ENCODE results near the gene SLC13A2.

The SLC13A2 gene

DNA sequence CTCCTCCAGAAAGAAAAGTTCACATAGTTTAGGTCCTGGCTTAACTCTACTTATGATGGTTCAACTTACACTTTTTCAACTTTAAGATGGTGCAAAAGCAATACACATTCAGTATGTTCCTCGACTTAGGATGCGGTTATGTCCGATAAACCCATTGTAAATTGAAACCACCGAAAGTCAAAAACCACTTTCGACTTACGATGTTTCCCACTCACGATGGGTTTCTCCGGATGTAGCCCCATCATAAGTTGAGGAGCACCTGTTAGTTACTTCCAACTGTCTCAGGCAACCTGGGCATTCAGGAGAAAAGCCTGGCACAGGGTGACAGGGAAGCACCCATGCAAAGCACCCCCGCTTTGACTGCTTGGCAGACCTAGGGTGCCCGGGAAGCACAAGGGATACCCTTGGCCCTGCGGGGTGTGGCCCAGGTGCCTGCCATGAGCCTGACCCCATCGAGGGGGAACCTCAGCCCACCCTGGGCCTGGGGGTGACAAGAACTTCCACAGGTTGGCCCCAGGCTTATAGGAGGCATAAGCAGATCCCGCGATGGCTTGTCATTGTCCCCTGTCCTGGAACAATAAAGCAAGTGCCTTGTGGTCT is 65.0 kb downstream of the SLC13A2 start:
- DNase-seq = no peak

- DNase-seq = no peak
These were observed 66.8 kb downstream of the SLC13A2 start for GRCh38 chr17:28540231-28540630.

- no peak for DNase-seq
These were observed 68.0 kb downstream of the SLC13A2 start for GRCh38 chr17:28541439-28541838.

DNA sequence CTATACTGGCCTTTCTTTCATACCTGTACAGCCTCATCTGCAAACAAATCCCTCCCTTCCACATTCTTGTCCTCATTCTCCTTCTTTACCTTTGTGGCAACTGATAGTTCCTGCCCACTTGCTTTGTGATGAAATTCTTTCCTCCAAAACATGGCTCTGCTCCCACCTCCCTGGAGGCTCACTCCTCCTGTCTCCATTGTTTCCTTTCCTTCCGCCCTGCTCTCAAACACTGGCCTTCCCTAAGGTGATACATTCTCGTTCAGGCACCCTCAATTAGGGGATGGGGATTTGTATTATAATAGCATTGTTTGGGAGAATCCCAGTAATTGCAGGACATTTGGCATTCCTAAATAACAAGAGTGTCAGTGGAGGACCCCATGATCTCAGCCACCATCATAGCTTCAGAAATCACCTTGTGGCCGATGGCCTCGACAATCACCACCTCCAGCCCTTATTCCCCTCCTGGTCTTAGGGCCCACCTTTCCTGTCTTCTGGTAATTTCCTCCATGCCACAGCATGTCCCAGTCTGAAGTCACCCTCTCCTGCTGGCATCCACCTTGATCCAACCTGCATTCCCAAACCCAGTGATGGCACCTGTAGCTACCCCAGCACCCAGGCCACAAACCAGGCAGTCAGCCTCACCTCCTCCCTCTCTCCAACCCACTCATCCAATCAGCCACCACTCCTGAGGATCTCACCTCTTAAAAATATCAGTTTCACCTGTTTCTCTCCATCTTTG is 71.1 kb downstream of the SLC13A2 start:
- no peak for DNase-seq

DNA sequence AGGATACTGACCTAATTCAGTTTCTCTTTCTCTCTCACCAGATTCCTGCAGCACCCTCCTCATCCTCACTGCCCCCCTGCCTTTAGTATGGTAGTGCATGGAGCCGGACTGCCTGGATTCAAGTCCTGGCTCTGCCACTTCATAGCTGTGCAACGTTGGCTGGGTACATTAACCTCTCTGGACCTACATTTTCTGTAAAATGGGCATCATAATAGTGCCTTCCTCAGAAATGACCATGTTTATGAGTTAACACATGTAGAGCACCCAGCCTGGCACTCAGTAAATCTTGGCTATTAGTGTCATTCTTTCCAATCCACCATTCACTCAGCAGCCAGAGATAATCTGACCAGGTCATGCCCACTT is 71.7 kb downstream of the SLC13A2 start:
- no peak for DNase-seq

GRCh38 chr17:28545787-28546415 is 72.5 kb downstream of the SLC13A2 start:
- DNase-seq = no peak

DNA sequence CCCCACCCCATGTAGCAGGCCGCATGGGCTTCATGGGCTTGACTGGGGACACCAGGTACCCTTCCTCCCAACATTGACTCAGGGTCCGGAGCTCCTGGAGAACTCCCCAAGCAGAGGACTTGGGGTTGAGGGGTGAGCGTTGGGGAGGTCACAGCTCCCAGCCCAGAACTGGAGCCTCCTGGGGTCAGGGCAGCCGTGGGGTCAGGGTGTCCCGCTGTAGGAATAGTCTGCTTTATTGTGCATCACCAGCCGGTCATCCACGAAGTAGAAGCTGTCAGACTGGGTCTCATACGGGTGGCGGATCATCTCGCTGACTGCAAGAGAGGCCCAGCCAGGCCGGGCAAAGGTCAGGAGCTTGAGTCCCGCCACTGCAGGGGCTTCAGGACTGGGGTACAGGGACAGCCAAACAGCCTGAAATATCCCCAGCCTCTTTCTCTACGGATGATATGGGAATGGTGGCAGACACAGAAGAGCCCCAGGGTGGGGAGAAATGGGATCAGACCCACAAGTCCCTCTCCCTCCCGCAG is 73.7 kb downstream of the SLC13A2 start:
- DNase-seq = no peak

All from stimulated activated naive CD4-positive, alpha-beta T cell treated with Interleukin-2 at 50 U/mL for 16 hours (primary cell).